ENCODE measurements around the gene SEMA4F. TPM values are rescaled to one million over a fixed set of nuclear protein-coding genes. Genes with fewer than 3 reads are reported as not detected.

The SEMA4F gene
- total and polyA plus RNA-seq, 9 donors: 3.8 to 13.5 (median 6.9) TPM

GRCh38 chr2:74646201-74646600 lies 7.8 kb upstream of the SEMA4F start:
- H3K27me3 ChIP-seq: no peaks in the 10 kb centered on the region
- H3K9me3 ChIP-seq: no peaks in the 10 kb centered on the region
- TF ChIP-seq EP300 (IDR thresholded peaks at IDR 0.05): no peak
- TF ChIP-seq CTCF (IDR thresholded peaks at IDR 0.05): no peak
- TF ChIP-seq POLR2A (IDR thresholded peaks at IDR 0.05): no peak
- no peaks in the 10 kb centered on the region for H3K4me1 ChIP-seq (ENCODE audit: insufficient read depth)
- no peak overlapping the region for H3K4me3 ChIP-seq
- H3K27ac ChIP-seq: no peak overlapping the region
- H3K36me3 ChIP-seq: no peaks in the 10 kb centered on the region
- intact Hi-C loops (cut with DNase I): no loop called here
- no peak for DNase-seq
- 11 to 55% (median 21%) methylated on average over 2 of the region's 2 CpGs for WGBS, 3 donors

GRCh38 chr2:74646834-74647482 lies 7.1 kb upstream of the SEMA4F start:
- Histone ChIP-seq H3K4me3 (no peak overlapping the region), H3K4me1 (ENCODE audit: insufficient read depth) (no peaks in the 10 kb centered on the region), H3K27me3 (no peaks in the 10 kb centered on the region), H3K36me3 (no peaks in the 10 kb centered on the region), H3K9me3 (no peaks in the 10 kb centered on the region), H3K27ac (no peak overlapping the region)
- no peak for DNase-seq
- WGBS, 3 donors: 91 to 96% (median 94%) methylated on average over 13 of the region's 13 CpGs
- TF ChIP-seq EP300 (IDR thresholded peaks at IDR 0.05) (no peak), CTCF (IDR thresholded peaks at IDR 0.05) (no peak), POLR2A (IDR thresholded peaks at IDR 0.05) (no peak)
- intact Hi-C loops (cut with DNase I): no loop called here

- Histone ChIP-seq H3K27ac (no peak within 1 kb of the TSS), H3K4me3 (no peak within 1 kb of the TSS), H3K27me3 (no peaks in the 10 kb centered on the region), H3K9me3 (no peaks in the 10 kb centered on the region), H3K36me3 (no peaks in the 10 kb centered on the region), H3K4me1 (ENCODE audit: insufficient read depth) (no peaks in the 10 kb centered on the region)
- WGBS, 3 donors: 15 to 22% (median 16%) methylated on average over 33 to 45 of the region's 45 CpGs
- intact Hi-C loops (cut with DNase I): no loop called here
- TF ChIP-seq CTCF (IDR thresholded peaks at IDR 0.05): no peak
- no peak for TF ChIP-seq POLR2A (IDR thresholded peaks at IDR 0.05)
- TF ChIP-seq EP300 (IDR thresholded peaks at IDR 0.05): no peak
- DNase-seq: no peak
Measured at GRCh38 chr2:74648009-74648443, 6.0 kb upstream of the SEMA4F start, which contains the start of gene M1AP. Gene M1AP (minus strand): TSS chr2:74648330. CDS start chr2:74640275, 8,055 bp downstream.

GRCh38 chr2:74653589-74653984 lies 460 bp upstream of the SEMA4F start:
- Histone ChIP-seq H3K27ac (no peak overlapping the region), H3K36me3 (no peaks in the 10 kb centered on the region), H3K27me3 (no peaks in the 10 kb centered on the region), H3K4me1 (ENCODE audit: insufficient read depth) (peaks cover 2% of the 10 kb centered on the region), H3K4me3 (peak overlapping the region; percentile 79), H3K9me3 (no peaks in the 10 kb centered on the region)
- DNase-seq: no peak
- no peak for TF ChIP-seq POLR2A (IDR thresholded peaks at IDR 0.05)
- no peak for TF ChIP-seq CTCF (IDR thresholded peaks at IDR 0.05)
- no peak for TF ChIP-seq EP300 (IDR thresholded peaks at IDR 0.05)
- intact Hi-C loops (cut with DNase I): loop anchor here in 1 of 4 donors (5.0 kb wide), 1 partner anchor 181 kb away; the partner anchor contains the start of gene MRPL53
- 5 to 15% (median 6%) methylated on average over 15 of the region's 15 CpGs for WGBS, 3 donors

Measured in ovary (tissue), 9 donors.